ENCODE measurements around the gene ROBO3. TPM values are rescaled to one million over a fixed set of nuclear protein-coding genes. Genes with fewer than 3 reads are reported as not detected.
A peak's percentile ranks its signal among the peaks of the same experiment; 100 is the strongest.

The ROBO3 gene
- total and polyA plus RNA-seq, 10 donors = 13.2 to 43.2 (median 25.4) TPM

- no peaks in the 10 kb centered on the region for H3K9me3 ChIP-seq
- H3K27me3 ChIP-seq (replicated peaks in 1 of 7) = peaks cover 8 to 100% (median 76%) of the 10 kb centered on the region in 7 donors
- H3K4me1 ChIP-seq = peaks cover 12 to 50% (median 35%) of the 10 kb centered on the region in 6 donors
- no peak for TF ChIP-seq CTCF (IDR thresholded peaks at IDR 0.05 in 8 of 11, conservative IDR thresholded peaks at IDR 0.05 in 3 of 11)
- TF ChIP-seq POLR2A (IDR thresholded peaks at IDR 0.05) = no peak
- TF ChIP-seq POLR2AphosphoS5 (IDR thresholded peaks at IDR 0.05) = no peak
- H3K4me3 ChIP-seq = peak overlapping the region in 1 of 8 donors; percentile 23
- intact Hi-C loops (cut with DNase I; ENCODE audit: low total_unique reads) = no loop called here
- H3K27ac ChIP-seq = no peak overlapping the region
- DNase-seq = no peak
- WGBS, 5 donors = 2 to 8% (median 4%) methylated on average over 16 of the region's 16 CpGs
- H3K36me3 ChIP-seq = no peaks in the 10 kb centered on the region
These were observed 4.1 kb downstream of the ROBO3 start for GRCh38 chr11:124869331-124869730.

GRCh38 chr11:124869856-124870387, 4.7 kb downstream of the ROBO3 start:
- 55 to 69% (median 60%) methylated on average over 7 to 14 of the region's 14 CpGs for WGBS, 5 donors
- intact Hi-C loops (cut with DNase I; ENCODE audit: low total_unique reads) = no loop called here
- H3K27ac ChIP-seq = no peak overlapping the region
- H3K4me3 ChIP-seq = no peak overlapping the region
- H3K4me1 ChIP-seq = peaks cover 12 to 45% (median 32%) of the 10 kb centered on the region in 6 donors
- peaks cover 4 to 100% (median 70%) of the 10 kb centered on the region in 7 donors for H3K27me3 ChIP-seq (replicated peaks in 1 of 7)
- H3K36me3 ChIP-seq = no peaks in the 10 kb centered on the region
- TF ChIP-seq CTCF (IDR thresholded peaks at IDR 0.05 in 8 of 11, conservative IDR thresholded peaks at IDR 0.05 in 3 of 11) = no peak
- TF ChIP-seq POLR2AphosphoS5 (IDR thresholded peaks at IDR 0.05) = no peak
- no peak for TF ChIP-seq POLR2A (IDR thresholded peaks at IDR 0.05)
- DNase-seq = no peak
- no peaks in the 10 kb centered on the region for H3K9me3 ChIP-seq

- H3K9me3 ChIP-seq = no peaks in the 10 kb centered on the region
- no peak for DNase-seq
- no peak for TF ChIP-seq POLR2A (IDR thresholded peaks at IDR 0.05)
- TF ChIP-seq CTCF (IDR thresholded peaks at IDR 0.05 in 8 of 11, conservative IDR thresholded peaks at IDR 0.05 in 3 of 11) = no peak
- TF ChIP-seq POLR2AphosphoS5 (IDR thresholded peaks at IDR 0.05) = no peak
- H3K27ac ChIP-seq = no peak overlapping the region
- H3K27me3 ChIP-seq (replicated peaks in 1 of 7) = peaks cover 2 to 100% (median 65%) of the 10 kb centered on the region in 7 donors
- intact Hi-C loops (cut with DNase I; ENCODE audit: low total_unique reads) = no loop called here
- 57 to 67% (median 65%) methylated on average over 7 of the region's 7 CpGs for WGBS, 5 donors
- H3K36me3 ChIP-seq = no peaks in the 10 kb centered on the region
- peaks cover 12 to 40% (median 28%) of the 10 kb centered on the region in 6 donors for H3K4me1 ChIP-seq
- H3K4me3 ChIP-seq = no peak overlapping the region
These were observed 5.2 kb downstream of the ROBO3 start for GRCh38 chr11:124870430-124870829.

GRCh38 chr11:124872280-124872679, 7.0 kb downstream of the ROBO3 start:
- Histone ChIP-seq H3K9me3 (no peaks in the 10 kb centered on the region), H3K36me3 (no peaks in the 10 kb centered on the region), H3K27ac (no peak overlapping the region), H3K27me3 (replicated peaks in 1 of 7) (peaks cover 0 to 99% (median 47%) of the 10 kb centered on the region in 7 donors), H3K4me1 (peaks cover 6 to 38% (median 30%) of the 10 kb centered on the region in 6 donors), H3K4me3 (no peak overlapping the region)
- DNase-seq = no peak
- TF ChIP-seq POLR2A (IDR thresholded peaks at IDR 0.05) (no peak), POLR2AphosphoS5 (IDR thresholded peaks at IDR 0.05) (no peak), CTCF (IDR thresholded peaks at IDR 0.05 in 8 of 11, conservative IDR thresholded peaks at IDR 0.05 in 3 of 11) (no peak)
- 50 to 68% (median 59%) methylated on average over 8 of the region's 8 CpGs for WGBS, 5 donors
- intact Hi-C loops (cut with DNase I; ENCODE audit: low total_unique reads) = no loop called here

Data from spleen (tissue), 11 donors.